Measurements from ENCODE around the gene TBC1D8B.
"Not testable (repeated sequence)": the region's sequence is repeated elsewhere in the genome, so short reads cannot be mapped to it uniquely, and the experiment has no call there.

TBC1D8B gene

GRCh38 chrX:106802388-106803275 is at the start of gene TBC1D8B:
TSS of gene TBC1D8B (plus strand) at chrX:106802673. CDS start at chrX:106802854, 181 bp downstream.
- DNase-seq: peak; percentile 89

- DNase-seq: not testable (repeated sequence)
Observed at GRCh38 chrX:106769288-106769687, 33.2 kb upstream of the TBC1D8B start.

- no peak for DNase-seq
Observed at GRCh38 chrX:106774981-106775380, 27.5 kb upstream of the TBC1D8B start.

- no peak for DNase-seq
Observed at GRCh38 chrX:106780264-106780663, 22.2 kb upstream of the TBC1D8B start.

- DNase-seq: no peak
Observed at GRCh38 chrX:106780664-106781377, 21.7 kb upstream of the TBC1D8B start.

GRCh38 chrX:106783716-106784115 is 18.8 kb upstream of the TBC1D8B start:
- no peak for DNase-seq

GRCh38 chrX:106791495-106791894 is 11.0 kb upstream of the TBC1D8B start:
- no peak for DNase-seq

GRCh38 chrX:106802063-106802387 is 448 bp upstream of the TBC1D8B start:
- DNase-seq: peak; percentile 35

GRCh38 chrX:106811131-106811910 is 8.8 kb downstream of the TBC1D8B start:
- DNase-seq: no peak

GRCh38 chrX:106812930-106813329 is 10.5 kb downstream of the TBC1D8B start:
- DNase-seq: not testable (repeated sequence)

GRCh38 chrX:106814093-106814492 is 11.6 kb downstream of the TBC1D8B start:
- not testable (repeated sequence) for DNase-seq

GRCh38 chrX:106862972-106863688 is 60.7 kb downstream of the TBC1D8B start:
- DNase-seq: no peak

- DNase-seq: no peak
Observed at GRCh38 chrX:106863697-106864096, 61.2 kb downstream of the TBC1D8B start.

- DNase-seq: not testable (repeated sequence)
Observed at GRCh38 chrX:106872796-106873195, 70.3 kb downstream of the TBC1D8B start.

- DNase-seq: peak; percentile 25
Observed at GRCh38 chrX:106874075-106874474, 71.6 kb downstream of the TBC1D8B start.

GRCh38 chrX:106875151-106875550 is 72.7 kb downstream of the TBC1D8B start:
- DNase-seq: peak; percentile 42

GRCh38 chrX:106889468-106889867 is 87.0 kb downstream of the TBC1D8B start:
- DNase-seq: no peak

- DNase-seq: no peak
Observed at GRCh38 chrX:106891762-106892460, 89.4 kb downstream of the TBC1D8B start.

- DNase-seq: peak; percentile 64
Observed at GRCh38 chrX:106894392-106894909, 92.0 kb downstream of the TBC1D8B start.

GRCh38 chrX:106894978-106895452 is 92.5 kb downstream of the TBC1D8B start:
- peak; percentile 73 for DNase-seq

GRCh38 chrX:106897259-106897658 is 94.8 kb downstream of the TBC1D8B start:
- DNase-seq: peak; percentile 59

Data from HCEC 1CT (cell line).